ENCODE measurements around the gene TCF12.

- TF ChIP-seq CTCF (conservative IDR thresholded peaks at IDR 0.05; ENCODE audit: low read length) (no peak), EZH2phosphoT487 (IDR thresholded peaks at IDR 0.05; ENCODE audit: borderline replicate concordance) (no peak)
Measured at GRCh38 chr15:57290187-57290586, 371.7 kb downstream of the TCF12 start.
